HFF-Myc (cell line): ENCODE data around the gene SYT7.

Source experiments
- DNase-seq: peaks from one replicate; pipeline ENCODE4 v3.0.0-alpha.2; 2011; ENCODE audit warnings: low read depth; ENCODE audit errors: extremely low read depth
- H3K4me3 ChIP-seq: replicated peaks from 2 replicates; pipeline ENCODE4 v1.5.1; 2011; ENCODE audit warnings: low read depth, mild to moderate bottlenecking, control low read depth, low read length
- TF ChIP-seq, protein P1 (sequence below): IDR thresholded peaks from 2 replicates; pipeline ENCODE4 v1.5.1; 2012; ENCODE audit warnings: mild to moderate bottlenecking, low read depth, low read length, control low read depth; ENCODE audit errors: missing control alignments

SYT7 gene

DNA sequence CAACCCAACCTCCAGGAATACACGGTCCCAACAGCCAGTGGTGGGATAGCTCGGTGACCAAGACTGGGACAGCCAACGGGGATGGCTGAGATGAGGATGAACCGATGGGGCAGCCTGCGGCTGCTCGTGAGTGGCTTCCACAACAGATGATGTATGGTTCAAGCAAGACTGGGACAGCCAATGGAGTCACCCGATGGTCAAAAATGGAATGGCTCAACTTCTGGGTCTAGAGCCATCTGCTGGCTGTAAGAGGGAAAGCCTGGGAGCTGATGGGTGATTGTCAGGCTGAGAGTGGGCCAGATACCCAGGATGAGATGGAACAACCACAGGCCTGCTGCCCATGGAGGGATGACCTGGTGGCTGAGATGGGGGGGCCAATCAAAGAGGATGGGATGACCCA lies 35.5 kb downstream of the SYT7 start:
- TF ChIP-seq, protein P1, sequence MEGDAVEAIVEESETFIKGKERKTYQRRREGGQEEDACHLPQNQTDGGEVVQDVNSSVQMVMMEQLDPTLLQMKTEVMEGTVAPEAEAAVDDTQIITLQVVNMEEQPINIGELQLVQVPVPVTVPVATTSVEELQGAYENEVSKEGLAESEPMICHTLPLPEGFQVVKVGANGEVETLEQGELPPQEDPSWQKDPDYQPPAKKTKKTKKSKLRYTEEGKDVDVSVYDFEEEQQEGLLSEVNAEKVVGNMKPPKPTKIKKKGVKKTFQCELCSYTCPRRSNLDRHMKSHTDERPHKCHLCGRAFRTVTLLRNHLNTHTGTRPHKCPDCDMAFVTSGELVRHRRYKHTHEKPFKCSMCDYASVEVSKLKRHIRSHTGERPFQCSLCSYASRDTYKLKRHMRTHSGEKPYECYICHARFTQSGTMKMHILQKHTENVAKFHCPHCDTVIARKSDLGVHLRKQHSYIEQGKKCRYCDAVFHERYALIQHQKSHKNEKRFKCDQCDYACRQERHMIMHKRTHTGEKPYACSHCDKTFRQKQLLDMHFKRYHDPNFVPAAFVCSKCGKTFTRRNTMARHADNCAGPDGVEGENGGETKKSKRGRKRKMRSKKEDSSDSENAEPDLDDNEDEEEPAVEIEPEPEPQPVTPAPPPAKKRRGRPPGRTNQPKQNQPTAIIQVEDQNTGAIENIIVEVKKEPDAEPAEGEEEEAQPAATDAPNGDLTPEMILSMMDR, result peak; percentile 50
- no peak overlapping the region for H3K4me3 ChIP-seq
- DNase-seq, result no peak

DNA sequence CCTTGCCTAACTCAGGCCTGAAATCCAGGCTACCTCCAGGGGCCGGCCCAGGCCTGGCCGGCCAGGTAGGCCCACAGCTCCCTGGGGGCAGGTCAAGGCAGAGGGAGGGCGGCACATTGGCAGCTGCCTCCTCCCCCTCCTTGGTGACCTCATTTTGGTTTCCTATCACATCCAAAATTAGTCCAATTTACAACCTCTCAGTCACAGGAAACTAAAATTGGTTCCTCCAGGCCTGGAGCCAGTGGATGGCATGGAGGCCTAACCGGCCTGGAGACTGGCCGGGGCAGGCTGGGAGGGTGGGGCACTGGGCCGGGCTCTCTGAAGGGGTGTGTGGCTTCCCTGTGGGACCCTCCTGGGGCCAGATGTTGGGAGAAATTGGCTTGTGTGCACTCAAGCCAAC lies 36.4 kb downstream of the SYT7 start:
- TF ChIP-seq, protein P1, result no peak
- no peak for DNase-seq
- no peak overlapping the region for H3K4me3 ChIP-seq

DNA sequence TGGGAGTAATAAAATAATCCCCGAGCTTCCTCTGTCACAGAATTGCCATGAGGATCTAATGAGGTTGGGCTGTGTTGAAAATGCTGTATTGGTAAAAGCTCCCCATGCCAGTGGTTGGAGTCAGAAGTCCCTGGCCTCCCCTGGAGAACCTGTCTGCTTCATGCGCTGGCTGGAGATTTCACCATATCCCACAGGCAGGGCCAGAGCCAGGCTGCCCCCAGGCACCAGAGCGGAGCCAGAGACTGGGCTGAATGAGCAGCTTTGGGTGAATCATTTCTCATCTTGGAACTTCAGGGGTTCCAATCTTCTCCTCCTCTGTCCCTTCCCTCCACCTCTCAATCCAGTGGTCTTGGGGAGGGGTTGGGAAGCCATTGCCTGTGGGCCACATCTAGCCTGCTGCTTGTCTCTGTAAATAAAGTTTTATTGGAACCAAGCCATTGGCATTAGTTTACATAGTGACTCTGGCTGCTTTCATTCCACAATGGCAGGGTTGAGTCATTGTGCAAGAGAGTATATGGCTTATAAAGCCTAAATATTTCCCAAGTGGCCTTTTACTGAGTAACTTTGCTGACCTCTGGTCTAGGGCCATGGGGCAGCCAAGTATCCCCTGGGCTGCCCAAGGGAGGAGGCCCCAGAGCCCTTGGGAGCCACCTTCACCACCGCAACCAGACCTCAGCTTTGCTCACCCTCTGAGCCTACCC lies 37.1 kb downstream of the SYT7 start:
- H3K4me3 ChIP-seq, result no peak overlapping the region
- no peak for DNase-seq
- TF ChIP-seq, protein P1, result no peak

DNA sequence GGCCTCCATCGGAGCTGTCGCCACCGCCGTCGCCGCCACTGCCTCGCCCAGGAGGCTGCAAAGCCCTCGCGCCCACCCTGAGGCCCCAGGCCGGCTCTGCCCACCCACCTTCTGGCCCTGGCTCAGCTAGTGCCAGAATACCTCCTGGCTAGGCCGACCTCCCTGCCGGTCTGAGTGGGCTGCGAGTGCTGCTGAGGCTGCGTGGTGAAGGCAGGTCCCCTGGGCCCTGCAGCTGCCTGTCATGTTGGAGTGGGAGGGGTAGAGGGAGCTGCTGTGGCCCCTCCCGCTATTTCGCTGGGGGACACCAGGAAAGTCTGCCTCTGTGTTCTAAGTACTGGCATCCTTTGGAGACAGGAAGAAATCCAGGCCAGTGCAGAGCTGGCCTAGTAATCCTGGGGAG lies 38.2 kb downstream of the SYT7 start:
- DNase-seq, result no peak
- H3K4me3 ChIP-seq, result no peak overlapping the region
- TF ChIP-seq, protein P1, result no peak

DNA sequence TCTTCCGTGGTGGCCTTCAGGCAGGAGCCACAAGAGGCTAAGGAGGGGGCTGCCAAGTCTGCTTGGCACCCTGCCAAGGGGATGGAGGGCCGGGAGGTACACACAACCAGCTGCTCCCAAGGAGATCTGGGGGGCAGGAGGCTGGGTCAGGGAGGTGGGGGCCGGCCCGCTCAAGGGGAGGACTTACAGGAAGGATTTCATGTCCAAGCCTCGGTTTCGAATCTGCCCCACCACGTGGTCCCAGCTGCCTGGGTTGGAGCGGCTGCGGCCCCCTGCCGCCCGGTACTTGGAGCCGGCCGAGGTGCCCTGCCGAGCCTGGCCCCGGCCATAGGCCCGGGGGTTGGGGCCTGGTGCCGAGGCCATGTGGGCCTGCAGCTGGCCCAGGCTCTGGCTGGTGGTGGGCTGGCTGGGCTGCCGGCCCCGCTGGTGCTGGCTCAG lies 38.8 kb downstream of the SYT7 start:
- DNase-seq, result no peak

DNA sequence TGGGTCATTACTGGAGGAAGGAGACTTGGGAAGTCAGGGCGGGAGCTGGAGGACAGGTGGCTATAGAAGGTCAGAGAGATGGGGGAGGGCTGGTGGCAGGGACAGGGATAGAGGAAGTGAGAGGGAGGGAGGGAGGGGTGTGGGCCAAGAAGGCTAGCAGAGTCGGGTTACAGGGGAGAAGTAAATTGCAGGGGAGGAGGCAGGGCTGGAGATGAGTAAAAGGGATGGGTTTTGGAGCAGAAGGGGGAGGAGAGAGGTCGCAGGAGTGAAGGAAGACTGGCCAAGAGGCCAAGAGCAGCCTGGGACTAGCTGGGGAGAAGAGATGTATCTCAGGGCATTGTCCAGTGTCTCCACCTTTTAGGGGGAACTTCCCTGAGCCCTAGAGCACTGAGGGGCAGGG lies 39.3 kb downstream of the SYT7 start:
- TF ChIP-seq, protein P1, result no peak
- no peak overlapping the region for H3K4me3 ChIP-seq
- DNase-seq, result peak; percentile 61

More for the DNA sequence above, 38.8 kb downstream of the SYT7 start:
- H3K4me3 ChIP-seq, result no peak overlapping the region
- TF ChIP-seq, protein P1, result no peak

DNA sequence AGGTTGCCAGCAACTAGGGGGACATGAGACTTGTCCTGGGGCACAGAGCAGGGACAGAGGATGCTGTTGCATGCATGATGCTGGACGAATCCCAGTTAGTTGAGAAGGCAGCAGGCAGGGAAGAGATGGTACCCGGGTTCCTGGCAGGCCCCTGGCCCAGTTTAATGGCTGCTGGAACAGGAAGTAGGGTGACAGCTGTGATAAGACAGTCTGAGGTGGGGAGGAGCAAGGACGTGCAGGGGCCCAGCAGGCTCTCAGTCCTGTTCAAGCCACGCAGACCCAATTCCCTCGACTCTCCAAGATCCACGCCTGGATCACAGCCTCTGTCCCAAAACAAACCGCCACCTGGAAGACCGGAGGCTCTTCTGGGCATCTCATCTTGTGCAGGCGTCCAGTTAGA lies 40.3 kb downstream of the SYT7 start:
- DNase-seq, result no peak
- TF ChIP-seq, protein P1, result no peak

More for the DNA sequence above, 40.3 kb downstream of the SYT7 start:
- H3K4me3 ChIP-seq, result no peak overlapping the region
